ENCODE data around the gene SNAP29. TPM values are rescaled to one million over a fixed set of nuclear protein-coding genes. Genes with fewer than 3 reads are reported as not detected.

SNAP29 gene
- total and polyA plus RNA-seq, 4 donors = 10.5 to 26.2 (median 16.3) TPM

DNA sequence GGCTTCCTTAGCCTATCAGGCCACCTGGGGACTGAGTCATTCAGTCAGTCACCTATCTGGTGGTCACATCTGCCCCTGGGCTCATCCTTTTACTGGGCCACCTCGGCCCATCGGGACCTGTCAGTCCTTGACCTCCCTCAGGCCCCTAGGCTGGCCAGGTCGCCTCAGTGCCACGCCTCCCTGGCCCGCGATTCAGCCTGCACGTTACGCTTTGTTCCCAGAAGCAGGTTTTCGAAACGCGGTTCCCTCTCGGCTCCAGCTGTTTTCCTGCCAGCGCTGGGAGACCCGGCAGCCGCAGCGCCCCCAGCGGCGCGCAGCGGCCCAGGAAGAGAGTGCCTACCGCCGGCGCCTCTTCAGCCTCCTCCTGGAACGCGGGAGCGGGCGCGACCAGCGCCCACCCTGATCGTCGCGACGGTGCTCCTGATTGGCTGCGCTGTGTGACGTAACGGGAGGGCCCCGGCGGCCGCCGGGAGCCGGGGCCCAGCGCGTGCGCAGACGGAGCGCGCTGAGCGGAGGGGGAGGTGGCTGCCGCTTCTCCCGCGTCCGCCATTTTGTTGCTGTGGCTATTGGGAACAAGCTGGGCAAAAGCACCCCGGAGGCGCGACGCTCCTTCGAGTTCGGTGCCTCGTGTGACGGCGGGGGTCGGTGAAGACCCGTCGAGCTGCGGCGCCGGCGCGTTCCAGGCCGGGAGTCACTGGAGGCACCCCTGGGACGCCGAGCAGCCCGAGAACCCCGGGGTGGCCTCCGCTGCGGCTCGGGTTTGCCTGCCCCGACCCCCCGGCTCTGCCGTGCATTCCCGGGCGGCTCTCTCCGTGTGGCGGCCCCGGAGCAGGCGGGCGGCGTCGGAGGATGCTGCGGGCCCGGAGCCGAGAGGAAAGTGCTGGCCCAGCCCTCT is 58.4 kb downstream of the SNAP29 start, which contains the start of gene CRKL:
Gene CRKL (plus strand): TSS at position 492 of the 895 bp plus-strand sequence. CDS start 528 bp downstream, outside the sequence.
- TF ChIP-seq HNF4G (IDR thresholded peaks at IDR 0.05) = no peak
- TF ChIP-seq SP1 (IDR thresholded peaks at IDR 0.05) = peak; percentile 85
- TF ChIP-seq RXRA (IDR thresholded peaks at IDR 0.05) = peak; percentile 85 to 93
- TF ChIP-seq NR2F2 (IDR thresholded peaks at IDR 0.05) = peak; percentile 63
- TF ChIP-seq JUND (IDR thresholded peaks at IDR 0.05) = peak; percentile 26 to 31
- TF ChIP-seq TAF1 (conservative IDR thresholded peaks at IDR 0.05) = no peak
- TF ChIP-seq FOXA1 (IDR thresholded peaks at IDR 0.05) = no peak
- peak; percentile 59 to 64 for TF ChIP-seq HNF4A (conservative IDR thresholded peaks at IDR 0.05)
- peak; percentile 76 for TF ChIP-seq REST (IDR thresholded peaks at IDR 0.05)
- TF ChIP-seq RAD21 (IDR thresholded peaks at IDR 0.05) = peak; percentile 75 to 84
- peak; percentile 91 for TF ChIP-seq CTCF (IDR thresholded peaks at IDR 0.05; ENCODE audit: low read depth, low read length, missing input control)
- TF ChIP-seq EGR1 (IDR thresholded peaks at IDR 0.05; ENCODE audit: low read depth in 2 of 2) = peak; percentile 20 to 38
- peak; percentile 74 for TF ChIP-seq MAX (IDR thresholded peaks at IDR 0.05)
- TF ChIP-seq YY1 (IDR thresholded peaks at IDR 0.05) = peak; percentile 96
- no peak for TF ChIP-seq ATF3 (IDR thresholded peaks at IDR 0.05)
- TF ChIP-seq, protein P1, sequence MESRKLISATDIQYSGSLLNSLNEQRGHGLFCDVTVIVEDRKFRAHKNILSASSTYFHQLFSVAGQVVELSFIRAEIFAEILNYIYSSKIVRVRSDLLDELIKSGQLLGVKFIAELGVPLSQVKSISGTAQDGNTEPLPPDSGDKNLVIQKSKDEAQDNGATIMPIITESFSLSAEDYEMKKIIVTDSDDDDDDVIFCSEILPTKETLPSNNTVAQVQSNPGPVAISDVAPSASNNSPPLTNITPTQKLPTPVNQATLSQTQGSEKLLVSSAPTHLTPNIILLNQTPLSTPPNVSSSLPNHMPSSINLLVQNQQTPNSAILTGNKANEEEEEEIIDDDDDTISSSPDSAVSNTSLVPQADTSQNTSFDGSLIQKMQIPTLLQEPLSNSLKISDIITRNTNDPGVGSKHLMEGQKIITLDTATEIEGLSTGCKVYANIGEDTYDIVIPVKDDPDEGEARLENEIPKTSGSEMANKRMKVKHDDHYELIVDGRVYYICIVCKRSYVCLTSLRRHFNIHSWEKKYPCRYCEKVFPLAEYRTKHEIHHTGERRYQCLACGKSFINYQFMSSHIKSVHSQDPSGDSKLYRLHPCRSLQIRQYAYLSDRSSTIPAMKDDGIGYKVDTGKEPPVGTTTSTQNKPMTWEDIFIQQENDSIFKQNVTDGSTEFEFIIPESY (IDR thresholded peaks at IDR 0.05) = peak; percentile 70
- no peak for TF ChIP-seq FOXA2 (IDR thresholded peaks at IDR 0.05)
- peak in 1 of 2 donors; percentile 48 for TF ChIP-seq GABPA (IDR thresholded peaks at IDR 0.05 in 1 of 2, conservative IDR thresholded peaks at IDR 0.05 in 1 of 2)
- under 1% methylated on average over 92 of the region's 92 CpGs for WGBS
- Histone ChIP-seq H3K9me3 (ENCODE audit: control insufficient read depth in 4 of 4, low read length in 3 of 4) (no peaks in the 10 kb centered on the region), H3K27me3 (ENCODE audit: control insufficient read depth in 4 of 4, insufficient read depth in 4 of 4, low read length in 3 of 4) (no peaks in the 10 kb centered on the region), H3K4me1 (ENCODE audit: control insufficient read depth in 4 of 4, insufficient read depth in 4 of 4, low read length in 3 of 4) (peaks cover 0 to 30% (median 22%) of the 10 kb centered on the region in 4 donors), H3K27ac (ENCODE audit: low read depth in 1 of 2, low read length in 2 of 2) (peak within 1 kb of the TSS; percentile 93 to 94), H3K9ac (ENCODE audit: low read depth in 1 of 2, low read length in 2 of 2) (peak within 1 kb of the TSS; percentile 92 to 97), H3K4me3 (ENCODE audit: low read depth in 1 of 3, low read length in 3 of 3) (peak within 1 kb of the TSS; percentile 74 to 87 (median 86)), H3K36me3 (ENCODE audit: control insufficient read depth in 4 of 4, insufficient read depth in 3 of 4, low read depth in 1 of 4, low read length in 3 of 4) (no peaks in the 10 kb centered on the region)
- DNase-seq (ENCODE audit: low spot score) = peak; percentile 95

All from liver (tissue), 9 donors.